ENCODE measurements around the gene ABL1. TPM values are rescaled to one million over a fixed set of nuclear protein-coding genes. Genes with fewer than 3 reads are reported as not detected.

ABL1 gene
- polyA plus RNA-seq, 1 of the 3 experiments (the other 2 are of a cell fraction) = 24.6 TPM

DNA sequence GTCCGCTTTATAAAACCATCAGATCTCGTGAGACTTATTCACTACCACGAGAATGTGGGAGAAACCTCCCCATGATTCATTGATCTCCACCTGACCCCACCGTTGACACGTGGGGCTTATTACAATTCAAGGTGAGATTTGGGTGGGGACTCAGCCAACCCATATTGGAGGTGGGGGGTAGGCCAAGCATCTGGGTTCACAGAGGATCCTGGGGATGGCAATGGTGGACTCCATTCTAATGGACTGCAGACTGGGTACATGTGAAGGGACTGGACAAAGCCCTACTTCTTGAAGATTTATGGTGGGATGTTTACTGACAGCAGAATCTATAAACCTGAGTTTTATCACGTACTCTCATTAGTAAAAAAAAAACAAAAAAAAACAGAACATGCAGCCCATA, 46.5 kb downstream of the ABL1 start:
- H3K4me1 ChIP-seq (ENCODE audit: control insufficient read depth in 1 of 2, insufficient read depth in 2 of 2, low read depth in 1 of 2, low read length in 1 of 2) = no peaks in the 10 kb centered on the region
- no peak overlapping the region for H3K4me3 ChIP-seq (ENCODE audit: low read depth in 2 of 2, low read length in 1 of 2)
- H3K9ac ChIP-seq = no peak overlapping the region
- H3K9me3 ChIP-seq = no peaks in the 10 kb centered on the region
- DNase-seq = no peak
- 95% methylated on average over 6 of the region's 6 CpGs for WGBS (ENCODE audit: low lambda C conversion rate)
- H3K9me2 ChIP-seq = no peaks in the 10 kb centered on the region
- H3K36me3 ChIP-seq (replicated peaks in 1 of 2; ENCODE audit: control insufficient read depth in 1 of 2, insufficient read depth in 2 of 2, low read length in 1 of 2) = peaks cover 54 to 77% of the 10 kb centered on the region in 2 experiments
- ChIA-PET POLR2A (no interaction called here), CTCF (interaction anchor here (1.3 to 1.8 kb wide), 5 partner anchors 9 to 422 kb away, joined by 4 to 11 read pairs (median 6); no protein-coding TSS in a partner anchor)
- no peak overlapping the region for H3K27ac ChIP-seq (ENCODE audit: low read depth in 2 of 2, low read length in 1 of 2)
- peaks cover 35% of the 10 kb centered on the region; the same call in 1 of the 2 replicates for H3K79me2 ChIP-seq (ENCODE audit: insufficient read depth)
- no peaks in the 10 kb centered on the region for H3F3A ChIP-seq (replicated peaks; ENCODE audit: insufficient read depth)
- H2AFZ ChIP-seq (ENCODE audit: low read depth) = no peak overlapping the region
- TF ChIP-seq NRF1 (IDR thresholded peaks at IDR 0.05; ENCODE audit: low read depth, low read length) (no peak), EZH2phosphoT487 (IDR thresholded peaks at IDR 0.05; ENCODE audit: borderline replicate concordance, low read depth) (no peak), MAX (IDR thresholded peaks at IDR 0.05; ENCODE audit: low read depth) (no peak), RFX5 (IDR thresholded peaks at IDR 0.05; ENCODE audit: low read length) (no peak), SMC3 (IDR thresholded peaks at IDR 0.05; ENCODE audit: low read depth, low read length) (no peak)
- no peaks in the 10 kb centered on the region for H3K27me3 ChIP-seq (ENCODE audit: insufficient read depth)
- H3K4me2 ChIP-seq = no peak overlapping the region
- peaks cover 21% of the 10 kb centered on the region for H4K20me1 ChIP-seq (ENCODE audit: insufficient read depth)

DNA sequence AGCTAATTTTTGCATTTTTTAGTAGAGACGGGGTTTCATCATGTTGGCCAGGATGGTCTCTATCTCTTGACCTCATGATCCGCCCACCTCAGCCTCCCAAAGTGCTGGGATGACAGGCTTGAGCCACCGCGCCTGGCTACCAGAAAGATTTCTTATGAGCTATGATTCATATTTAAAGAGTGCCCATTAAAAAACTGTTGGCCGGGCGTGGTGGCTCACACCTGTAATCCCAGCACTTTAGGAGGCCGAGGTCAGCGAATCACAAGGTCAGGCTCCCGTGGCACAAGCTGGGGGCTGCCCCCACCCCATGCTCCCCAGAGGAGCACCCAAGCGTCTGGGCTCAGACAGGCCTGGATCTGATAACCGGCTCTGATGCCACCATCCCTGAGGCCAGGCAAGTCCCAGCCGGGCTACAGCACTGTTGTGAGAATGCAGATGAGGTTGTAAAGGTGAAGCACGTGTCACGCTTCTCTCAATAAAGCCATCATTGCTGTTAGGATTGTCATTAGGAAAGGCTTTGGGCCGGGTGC, 47.7 kb downstream of the ABL1 start:
- Histone ChIP-seq H3K36me3 (replicated peaks in 1 of 2; ENCODE audit: control insufficient read depth in 1 of 2, insufficient read depth in 2 of 2, low read length in 1 of 2) (peaks cover 52 to 86% of the 10 kb centered on the region in 2 experiments), H4K20me1 (ENCODE audit: insufficient read depth) (peaks cover 27% of the 10 kb centered on the region), H2AFZ (ENCODE audit: low read depth) (no peak overlapping the region), H3K27ac (ENCODE audit: low read depth in 2 of 2, low read length in 1 of 2) (no peak overlapping the region), H3K79me2 (ENCODE audit: insufficient read depth) (peaks cover 32% of the 10 kb centered on the region; the same call in 1 of the 2 replicates), H3K9ac (no peak overlapping the region), H3K4me3 (ENCODE audit: low read depth in 2 of 2, low read length in 1 of 2) (no peak overlapping the region), H3K27me3 (ENCODE audit: insufficient read depth) (no peaks in the 10 kb centered on the region), H3F3A (replicated peaks; ENCODE audit: insufficient read depth) (no peaks in the 10 kb centered on the region), H3K9me2 (no peaks in the 10 kb centered on the region), H3K9me3 (no peaks in the 10 kb centered on the region), H3K4me2 (no peak overlapping the region), H3K4me1 (ENCODE audit: control insufficient read depth in 1 of 2, insufficient read depth in 2 of 2, low read depth in 1 of 2, low read length in 1 of 2) (no peaks in the 10 kb centered on the region)
- DNase-seq = no peak
- TF ChIP-seq FOXJ3 (CRISPR knock-in tag; IDR thresholded peaks at IDR 0.05) (no peak), FOSL2 (IDR thresholded peaks at IDR 0.05; ENCODE audit: borderline replicate concordance, low read depth) (no peak), MEF2A (IDR thresholded peaks at IDR 0.05; ENCODE audit: borderline replicate concordance, low read depth) (no peak), ZBTB33 (IDR thresholded peaks at IDR 0.05; ENCODE audit: borderline replicate concordance, low read depth) (no peak)
- 94% methylated on average over 12 of the region's 15 CpGs for WGBS (ENCODE audit: low lambda C conversion rate)
- ChIA-PET CTCF (interaction anchor here (1.9 to 3.9 kb wide), 2 partner anchors 12 to 16 kb away, joined by 4 to 17 read pairs; no protein-coding TSS in a partner anchor), POLR2A (no interaction called here)

All from SK-N-SH (cell line).